ENCODE data around the gene TMEM255B. TPM values are rescaled to one million over a fixed set of nuclear protein-coding genes. Genes with fewer than 3 reads are reported as not detected.

Gene TMEM255B
- total and polyA plus RNA-seq, 2 donors (not counting 3 experiments of a cell fraction or from before 2014, with no cell fraction given) = 105 to 121 TPM

GRCh38 chr13:113846636-113847318 is 87.8 kb downstream of the TMEM255B start:
- CTCF ChIA-PET = no interaction called here

More at GRCh38 chr13:113846636-113847318, 87.8 kb downstream of the TMEM255B start:
- no peaks in the 10 kb centered on the region for H3K27me3 ChIP-seq (ENCODE audit: control insufficient read depth in 2 of 2, insufficient read depth in 2 of 2, low read length in 2 of 2)
- H3K9me3 ChIP-seq (replicated peaks; ENCODE audit: control insufficient read depth, insufficient read depth, low read length) = no peaks in the 10 kb centered on the region
- no peak overlapping the region for H3K27ac ChIP-seq (ENCODE audit: insufficient read depth, low read depth, low read length)
- H3K79me2 ChIP-seq (ENCODE audit: control insufficient read depth, insufficient read depth, low read length) = no peaks in the 10 kb centered on the region
- dilution Hi-C loops (cut with MboI; ENCODE audit: extremely low pct_ligation_motif_present, low sequenced_read_pairs) (no loop called here), intact Hi-C loops (cut with micrococcal nuclease) (no loop called here)
- H3K4me2 ChIP-seq (ENCODE audit: insufficient read depth, low read length) = no peak overlapping the region
- TF ChIP-seq JUN (IDR thresholded peaks at IDR 0.05; ENCODE audit: borderline replicate concordance, insufficient read depth, insufficient read length, low read depth) (no peak), MYC (IDR thresholded peaks at IDR 0.05; ENCODE audit: low read depth, low read length) (no peak), FOS (IDR thresholded peaks at IDR 0.05; ENCODE audit: borderline replicate concordance, insufficient read depth, low read length) (no peak), EZH2 (IDR thresholded peaks at IDR 0.05; ENCODE audit: borderline replicate concordance, low read depth, low read length, severe bottlenecking) (no peak), GATA2 (IDR thresholded peaks at IDR 0.05; ENCODE audit: insufficient read depth, insufficient read length, low read depth, low read length) (no peak), POLR2A (IDR thresholded peaks at IDR 0.05; ENCODE audit: low read depth, low read length) (no peak), POLR2AphosphoS5 (IDR thresholded peaks at IDR 0.05; ENCODE audit: insufficient read depth, low read depth, low read length) (no peak)
- TF ChIP-seq, protein P1, sequence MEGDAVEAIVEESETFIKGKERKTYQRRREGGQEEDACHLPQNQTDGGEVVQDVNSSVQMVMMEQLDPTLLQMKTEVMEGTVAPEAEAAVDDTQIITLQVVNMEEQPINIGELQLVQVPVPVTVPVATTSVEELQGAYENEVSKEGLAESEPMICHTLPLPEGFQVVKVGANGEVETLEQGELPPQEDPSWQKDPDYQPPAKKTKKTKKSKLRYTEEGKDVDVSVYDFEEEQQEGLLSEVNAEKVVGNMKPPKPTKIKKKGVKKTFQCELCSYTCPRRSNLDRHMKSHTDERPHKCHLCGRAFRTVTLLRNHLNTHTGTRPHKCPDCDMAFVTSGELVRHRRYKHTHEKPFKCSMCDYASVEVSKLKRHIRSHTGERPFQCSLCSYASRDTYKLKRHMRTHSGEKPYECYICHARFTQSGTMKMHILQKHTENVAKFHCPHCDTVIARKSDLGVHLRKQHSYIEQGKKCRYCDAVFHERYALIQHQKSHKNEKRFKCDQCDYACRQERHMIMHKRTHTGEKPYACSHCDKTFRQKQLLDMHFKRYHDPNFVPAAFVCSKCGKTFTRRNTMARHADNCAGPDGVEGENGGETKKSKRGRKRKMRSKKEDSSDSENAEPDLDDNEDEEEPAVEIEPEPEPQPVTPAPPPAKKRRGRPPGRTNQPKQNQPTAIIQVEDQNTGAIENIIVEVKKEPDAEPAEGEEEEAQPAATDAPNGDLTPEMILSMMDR (IDR thresholded peaks at IDR 0.05; ENCODE audit: extremely low read depth in 1 of 2, insufficient read depth in 1 of 2, low read depth in 1 of 2, low read length in 2 of 2) = no peak
- TF ChIP-seq, protein P2, sequence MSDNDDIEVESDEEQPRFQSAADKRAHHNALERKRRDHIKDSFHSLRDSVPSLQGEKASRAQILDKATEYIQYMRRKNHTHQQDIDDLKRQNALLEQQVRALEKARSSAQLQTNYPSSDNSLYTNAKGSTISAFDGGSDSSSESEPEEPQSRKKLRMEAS (IDR thresholded peaks at IDR 0.05; ENCODE audit: insufficient read depth, insufficient read length) = no peak
- H3K4me3 ChIP-seq (replicated peaks in 1 of 3; ENCODE audit: insufficient read depth in 1 of 3, low read depth in 1 of 3, low read length in 3 of 3) = no peak overlapping the region
- H3K4me1 ChIP-seq (ENCODE audit: control insufficient read depth, extremely low read depth, insufficient read depth, low read length) = no peaks in the 10 kb centered on the region
- H4K20me1 ChIP-seq (replicated peaks; ENCODE audit: control insufficient read depth, extremely low read depth, insufficient read depth, low read length) = no peaks in the 10 kb centered on the region
- no peak overlapping the region for H3K9ac ChIP-seq (replicated peaks; ENCODE audit: extremely low read depth, insufficient read depth, low read length)
- peaks cover 0 to 11% of the 10 kb centered on the region in 2 experiments for H3K36me3 ChIP-seq (ENCODE audit: control insufficient read depth in 2 of 2, extremely low read depth in 1 of 2, insufficient read depth in 2 of 2, low read length in 2 of 2)
- H2AFZ ChIP-seq (ENCODE audit: low read depth, low read length) = no peak overlapping the region
- POLR2A ChIA-PET = no interaction called here
- no peaks in the 10 kb centered on the region for H3K9me1 ChIP-seq (replicated peaks; ENCODE audit: control insufficient read depth, extremely low read depth, insufficient read depth, low read length)
- no TSS peak for BruUV-seq (replicated peaks)
- no peak for DNase-seq (ENCODE audit: low read depth, low spot score)
- no peak for FAIRE-seq
